ENCODE data around the gene BMPER.

The BMPER gene

DNA sequence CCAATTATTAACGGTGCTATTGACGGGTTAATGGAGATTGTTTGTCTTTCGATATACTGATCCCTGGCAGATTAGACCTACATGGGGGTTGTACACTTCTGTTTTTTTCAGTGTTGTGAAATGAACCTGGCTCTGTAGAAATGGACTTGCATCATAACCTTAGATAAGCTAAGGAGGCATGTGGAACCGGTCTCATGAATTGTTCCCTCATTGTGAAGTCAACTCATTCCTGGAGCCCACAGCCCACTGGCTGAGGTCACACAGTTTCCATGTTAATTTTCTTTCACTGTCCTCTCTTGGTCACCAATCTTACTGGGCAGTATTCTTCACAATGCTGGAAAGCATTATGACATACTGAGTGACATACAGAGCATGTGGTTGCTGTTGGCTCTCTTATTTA lies 202.8 kb downstream of the BMPER start:
- no peak for DNase-seq (ENCODE audit: low read depth, low spot score)
- ChIA-PET CTCF (interaction anchor here (1.6 kb wide), 1 partner anchor 26 kb away, joined by 3 read pairs; no protein-coding TSS in a partner anchor), POLR2A (no interaction called here)
- no peak overlapping the region for H3K4me3 ChIP-seq (ENCODE audit: low read depth, low read length)
- no peak for TF ChIP-seq CTCF (IDR thresholded peaks at IDR 0.05; ENCODE audit: insufficient read depth, low read length, missing control alignments)

DNA sequence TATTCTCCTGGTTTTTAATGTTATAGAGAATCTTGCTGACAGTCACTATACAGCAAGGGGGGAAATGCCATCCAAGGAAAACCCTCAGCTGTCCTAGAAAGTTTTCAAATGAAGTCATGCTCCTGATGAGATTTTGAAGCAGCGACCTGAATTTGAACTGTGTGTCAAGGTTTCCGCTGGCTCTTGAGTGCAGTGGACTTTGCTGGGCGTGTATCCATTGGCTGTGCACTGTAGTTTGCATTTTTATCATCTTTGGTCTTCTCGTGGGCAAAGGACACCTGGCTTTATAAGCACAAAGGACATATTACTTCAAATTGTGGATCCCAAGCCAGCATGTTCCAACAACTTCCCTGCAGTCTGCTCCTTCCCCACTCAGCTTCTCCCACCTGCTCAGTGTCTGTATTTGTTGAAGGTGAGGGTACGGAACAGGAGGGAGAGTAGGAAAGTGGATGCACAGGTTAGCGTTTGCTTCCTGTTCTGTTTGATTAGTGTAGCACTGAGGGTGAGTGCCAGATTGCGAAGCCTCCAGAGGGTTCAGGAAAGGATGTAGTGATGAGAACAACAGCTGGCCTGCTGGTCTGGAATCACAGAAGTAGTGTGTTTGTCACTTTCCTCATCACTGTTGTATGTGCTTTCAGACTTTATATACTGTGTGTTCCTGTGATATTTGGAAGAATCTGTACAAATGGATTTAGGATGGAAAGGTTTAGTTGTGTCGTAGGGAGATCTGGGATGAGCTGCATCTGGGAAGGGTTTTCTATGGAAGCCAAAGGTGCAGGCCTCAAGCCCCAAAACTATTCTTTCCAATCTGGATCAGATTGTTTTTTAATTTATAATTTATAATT lies 204.8 kb downstream of the BMPER start:
- TF ChIP-seq CTCF (IDR thresholded peaks at IDR 0.05; ENCODE audit: insufficient read depth, low read length, missing control alignments): no peak
- DNase-seq (ENCODE audit: low read depth, low spot score): no peak
- POLR2A ChIA-PET: no interaction called here
- CTCF ChIA-PET: interaction anchor here (0.9 to 1.4 kb wide), 3 partner anchors 11 to 24 kb away, joined by 3 to 5 read pairs (median 4); no protein-coding TSS in a partner anchor
- H3K4me3 ChIP-seq (ENCODE audit: low read depth, low read length): no peak overlapping the region

DNA sequence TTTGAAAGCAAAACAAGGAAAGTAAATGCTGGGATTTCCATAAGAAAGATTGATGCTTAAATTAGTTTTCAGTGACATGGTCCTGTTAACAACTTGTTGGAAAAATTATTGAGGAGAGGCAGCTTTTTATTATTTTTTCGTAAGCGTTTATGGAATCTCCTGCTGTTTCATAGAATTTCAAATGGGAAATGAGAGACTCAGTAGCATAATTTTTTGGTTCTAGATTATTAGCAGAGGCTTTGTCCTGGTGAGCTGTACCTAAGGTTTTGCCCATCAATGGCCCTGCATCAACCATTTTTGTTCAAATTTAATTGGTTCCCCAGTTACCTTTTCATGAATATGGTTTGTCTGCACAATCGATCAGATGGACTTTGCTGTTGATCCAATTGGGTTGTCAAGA lies 205.7 kb downstream of the BMPER start:
- CTCF ChIA-PET: interaction anchor here (1.2 to 1.4 kb wide), 2 partner anchors 22 to 24 kb away, joined by 3 to 4 read pairs; no protein-coding TSS in a partner anchor
- POLR2A ChIA-PET: no interaction called here
- DNase-seq (ENCODE audit: low read depth, low spot score): no peak
- H3K4me3 ChIP-seq (ENCODE audit: low read depth, low read length): no peak overlapping the region
- no peak for TF ChIP-seq CTCF (IDR thresholded peaks at IDR 0.05; ENCODE audit: insufficient read depth, low read length, missing control alignments)

DNA sequence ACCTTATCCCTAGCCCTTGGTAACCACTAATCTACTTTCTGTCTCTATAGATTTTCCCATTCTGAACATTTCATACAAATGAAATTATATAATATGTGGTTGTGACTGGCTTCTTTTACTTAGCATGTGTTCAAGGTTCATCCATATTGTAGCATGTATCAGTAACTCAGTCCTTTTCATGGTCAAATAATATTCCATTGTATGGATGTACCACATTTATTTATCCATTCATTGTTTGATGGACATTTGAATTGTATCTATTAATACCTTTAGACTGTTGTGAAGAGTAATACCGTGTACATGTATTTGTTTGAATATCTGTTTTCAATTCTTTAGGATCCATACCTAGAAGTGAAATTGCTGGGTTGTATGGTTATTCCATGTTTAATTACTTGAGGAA lies 210.2 kb downstream of the BMPER start:
- CTCF ChIA-PET: no interaction called here
- no peak for TF ChIP-seq CTCF (IDR thresholded peaks at IDR 0.05; ENCODE audit: insufficient read depth, low read length, missing control alignments)
- POLR2A ChIA-PET: no interaction called here
- DNase-seq (ENCODE audit: low read depth, low spot score): no peak
- no peak overlapping the region for H3K4me3 ChIP-seq (ENCODE audit: low read depth, low read length)

DNA sequence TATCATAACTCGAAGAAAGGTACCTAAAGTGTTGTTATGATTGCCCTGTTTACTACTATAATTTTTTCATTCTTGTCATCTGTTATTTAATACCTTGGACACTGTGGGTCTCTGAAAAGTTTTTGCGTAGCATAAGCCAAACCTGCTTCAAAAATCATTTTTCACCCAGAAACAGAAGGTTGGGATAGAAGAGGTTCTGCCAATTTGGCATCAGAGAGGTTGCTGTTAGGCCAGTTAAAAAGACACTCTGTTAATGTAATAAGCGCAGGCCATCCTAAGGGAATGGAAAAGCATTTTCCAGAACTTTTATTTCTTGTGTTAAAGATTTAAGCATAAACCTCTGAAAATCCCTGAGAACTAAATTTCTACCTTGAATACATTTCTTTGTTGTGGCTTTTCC lies 212.2 kb downstream of the BMPER start:
- TF ChIP-seq CTCF (IDR thresholded peaks at IDR 0.05; ENCODE audit: insufficient read depth, low read length, missing control alignments): no peak
- CTCF ChIA-PET: interaction anchor here (1.5 to 1.6 kb wide), 2 partner anchors 27 to 29 kb away, joined by 4 to 5 read pairs; no protein-coding TSS in a partner anchor
- POLR2A ChIA-PET: no interaction called here
- no peak overlapping the region for H3K4me3 ChIP-seq (ENCODE audit: low read depth, low read length)
- no peak for DNase-seq (ENCODE audit: low read depth, low spot score)

GRCh38 chr7:34121366-34121765 lies 216.0 kb downstream of the BMPER start:
- no peak for DNase-seq (ENCODE audit: low read depth, low spot score)
- POLR2A ChIA-PET: no interaction called here
- CTCF ChIA-PET: interaction anchor here (0.6 to 1.9 kb wide), 4 partner anchors 12 to 938 kb away, joined by 3 to 6 read pairs (median 4); no protein-coding TSS in a partner anchor

More at GRCh38 chr7:34121366-34121765, 216.0 kb downstream of the BMPER start:
- H3K4me3 ChIP-seq (ENCODE audit: low read depth, low read length): no peak overlapping the region
- no peak for TF ChIP-seq CTCF (IDR thresholded peaks at IDR 0.05; ENCODE audit: insufficient read depth, low read length, missing control alignments)

Measured in AG04449 (cell line).